ENCODE results near the gene CADPS2. TPM values are rescaled to one million over a fixed set of nuclear protein-coding genes. Genes with fewer than 3 reads are reported as not detected.

Gene CADPS2
- total and polyA plus RNA-seq, 2 donors (not counting 3 experiments of a cell fraction or from before 2014, with no cell fraction given) = 9.5 to 22.6 TPM

- DNase-seq (ENCODE audit: low read depth, low spot score) (no peak), FAIRE-seq (no peak)
- no peak overlapping the region for H2AFZ ChIP-seq (ENCODE audit: low read depth, low read length)
- no peak overlapping the region for H3K27ac ChIP-seq (ENCODE audit: insufficient read depth, low read depth, low read length)
- H3K4me2 ChIP-seq (ENCODE audit: insufficient read depth, low read length) = no peak overlapping the region
- H4K20me1 ChIP-seq (replicated peaks; ENCODE audit: control insufficient read depth, extremely low read depth, insufficient read depth, low read length) = no peaks in the 10 kb centered on the region
- TF ChIP-seq JUN (IDR thresholded peaks at IDR 0.05; ENCODE audit: borderline replicate concordance, insufficient read depth, insufficient read length, low read depth) = no peak
- no peak for TF ChIP-seq GATA2 (IDR thresholded peaks at IDR 0.05; ENCODE audit: insufficient read depth, insufficient read length, low read depth, low read length)
- TF ChIP-seq POLR2AphosphoS5 (IDR thresholded peaks at IDR 0.05; ENCODE audit: insufficient read depth, low read depth, low read length) = no peak
- no peak for TF ChIP-seq MYC (IDR thresholded peaks at IDR 0.05; ENCODE audit: low read depth, low read length)
- no peak for TF ChIP-seq CTCF (IDR thresholded peaks at IDR 0.05; ENCODE audit: extremely low read depth in 1 of 2, insufficient read depth in 1 of 2, low read depth in 1 of 2, low read length in 2 of 2)
- TF ChIP-seq EZH2 (IDR thresholded peaks at IDR 0.05; ENCODE audit: borderline replicate concordance, low read depth, low read length, severe bottlenecking) = no peak
- TF ChIP-seq FOS (IDR thresholded peaks at IDR 0.05; ENCODE audit: borderline replicate concordance, insufficient read depth, low read length) = no peak
- no peak for TF ChIP-seq POLR2A (IDR thresholded peaks at IDR 0.05; ENCODE audit: low read depth, low read length)
- no peak for TF ChIP-seq MAX (IDR thresholded peaks at IDR 0.05; ENCODE audit: insufficient read depth, insufficient read length)
- H3K9me3 ChIP-seq (replicated peaks; ENCODE audit: control insufficient read depth, insufficient read depth, low read length) = no peaks in the 10 kb centered on the region
- intact Hi-C loops (cut with micrococcal nuclease) = no loop called here
- H3K79me2 ChIP-seq (ENCODE audit: control insufficient read depth, insufficient read depth, low read length) = no peaks in the 10 kb centered on the region
- no peak overlapping the region for H3K9ac ChIP-seq (replicated peaks; ENCODE audit: extremely low read depth, insufficient read depth, low read length)
- H3K4me3 ChIP-seq (replicated peaks in 1 of 3; ENCODE audit: insufficient read depth in 1 of 3, low read depth in 1 of 3, low read length in 3 of 3) = no peak overlapping the region
- dilution Hi-C loops (cut with MboI; ENCODE audit: extremely low pct_ligation_motif_present, low sequenced_read_pairs) = no loop called here
- peaks cover 2% of the 10 kb centered on the region for H3K9me1 ChIP-seq (replicated peaks; ENCODE audit: control insufficient read depth, extremely low read depth, insufficient read depth, low read length)
- H3K36me3 ChIP-seq (ENCODE audit: control insufficient read depth in 2 of 2, extremely low read depth in 1 of 2, insufficient read depth in 2 of 2, low read length in 2 of 2) = no peaks in the 10 kb centered on the region
- ChIA-PET POLR2A (no interaction called here), CTCF (interaction anchor here (3.6 kb wide), 1 partner anchor 12 kb away, joined by 21 read pairs; no protein-coding TSS in a partner anchor)
- H3K4me1 ChIP-seq (ENCODE audit: control insufficient read depth, extremely low read depth, insufficient read depth, low read length) = no peaks in the 10 kb centered on the region
- H3K27me3 ChIP-seq (ENCODE audit: control insufficient read depth in 2 of 2, insufficient read depth in 2 of 2, low read length in 2 of 2) = no peaks in the 10 kb centered on the region
- no TSS peak for BruUV-seq (replicated peaks)
These were observed 95.7 kb downstream of the CADPS2 start for GRCh38 chr7:122790591-122790990.
